IMR-90 (cell line): ENCODE data around the gene ZBTB7B. TPM values are rescaled to one million over a fixed set of nuclear protein-coding genes. Genes with fewer than 3 reads are reported as not detected.
A peak's percentile ranks its signal among the peaks of the same experiment; 100 is the strongest.

Source experiments
- ATAC-seq: fragments of 200-7000 bp; cut with Tn5 transposase; 2 replicates; pipeline ENCODE4 v1.9.1; 2020; ENCODE audit warnings: low read depth, mild to moderate bottlenecking, moderate library complexity
- BruUV-seq: library from RNA; stranded (reverse); fragments of 400-500 nt; replicated peaks from 2 replicates; lab custom pipeline; 2021; lab: Mats Ljungman, UMichigan
- CTCF ChIA-PET: fragments of 300-600 bp; formaldehyde crosslinking; extraction: SDS; loops from one replicate; lab custom pipeline; 2021; ENCODE audit warnings: antibody characterized with exemption; lab: Yijun Ruan, JAX
- POLR2A ChIA-PET: fragments of 300-600 bp; sonication (Branson Sonifier 250); formaldehyde crosslinking; loops from one replicate; lab custom pipeline; 2022; ENCODE audit warnings: antibody characterized with exemption; ENCODE audit not compliant: unreplicated experiment; lab: Charles Lee
- DNase-seq: peaks from one replicate; pipeline ENCODE4 v3.0.0; 2013
- H2AFZ ChIP-seq: replicated peaks from 2 replicates; pipeline ENCODE3; 2013; ENCODE audit warnings: low read length, mild to moderate bottlenecking; ENCODE audit not compliant: poor library complexity
- H2AK5ac ChIP-seq: 2 replicates; pipeline ENCODE4 v1.6.1; 2013; ENCODE audit warnings: low read depth, low read length, inconsistent platforms
- H2AK9ac ChIP-seq: replicated peaks from 2 replicates; pipeline ENCODE3; 2013; ENCODE audit warnings: mild to moderate bottlenecking, low read depth, low read length, moderate library complexity; ENCODE audit not compliant: poor library complexity
- H2BK120ac ChIP-seq: 2 replicates; pipeline ENCODE4 v1.6.1; 2013; ENCODE audit warnings: low read depth, low read length, inconsistent platforms
- H2BK15ac ChIP-seq: 3 replicates; pipeline ENCODE4 v1.6.1; 2013; ENCODE audit warnings: low read depth, low read length, inconsistent platforms
- H2BK20ac ChIP-seq: 2 replicates; pipeline ENCODE4 v1.6.1; 2013; ENCODE audit warnings: low read depth, mild to moderate bottlenecking, inconsistent platforms, low read length, moderate library complexity
- H2BK5ac ChIP-seq: 2 replicates; pipeline ENCODE4 v1.6.1; 2013; ENCODE audit warnings: mild to moderate bottlenecking, low read depth, low read length, inconsistent platforms; ENCODE audit not compliant: poor library complexity, severe bottlenecking
- H3K14ac ChIP-seq: replicated peaks from 2 replicates; pipeline ENCODE4 v1.6.1; 2013; ENCODE audit warnings: low read depth, low read length, inconsistent platforms
- H3K18ac ChIP-seq: 2 replicates; pipeline ENCODE4 v1.6.1; 2013; ENCODE audit warnings: low read depth, low read length, control low read depth
- H3K23ac ChIP-seq: 2 replicates; pipeline ENCODE4 v1.6.1; 2013; ENCODE audit warnings: low read depth, low read length, inconsistent platforms
- H3K27ac ChIP-seq: 2 replicates; pipeline ENCODE4 v1.5.1; 2013; ENCODE audit warnings: mild to moderate bottlenecking, control low read depth, low read length; ENCODE audit not compliant: insufficient read depth
- H3K27me3 ChIP-seq: 2 replicates; pipeline ENCODE4 v1.6.1; 2013; ENCODE audit warnings: low read length; ENCODE audit not compliant: control insufficient read depth, insufficient read depth
- H3K36me3 ChIP-seq: 2 replicates; pipeline ENCODE4 v1.6.1; 2013; ENCODE audit warnings: low read length, mixed read lengths; ENCODE audit not compliant: control insufficient read depth, insufficient read depth
- H3K4ac ChIP-seq: 2 replicates; pipeline ENCODE4 v1.6.1; 2013; ENCODE audit warnings: low read depth, low read length, inconsistent platforms
- H3K4me1 ChIP-seq: 2 replicates; pipeline ENCODE4 v1.6.1; 2013; ENCODE audit warnings: low read length, mixed read lengths; ENCODE audit not compliant: control insufficient read depth, insufficient read depth
- H3K4me2 ChIP-seq: 2 replicates; pipeline ENCODE4 v1.6.1; 2013; ENCODE audit warnings: low read depth, mild to moderate bottlenecking, control low read depth, low read length, moderate library complexity
- H3K4me3 ChIP-seq: 2 replicates; pipeline ENCODE4 v1.5.1; 2013; ENCODE audit warnings: low read depth, mild to moderate bottlenecking, control low read depth, low read length, moderate library complexity; ENCODE audit not compliant: insufficient read depth
- H3K56ac ChIP-seq: 2 replicates; pipeline ENCODE4 v1.6.1; 2013; ENCODE audit warnings: low read length, inconsistent platforms; ENCODE audit not compliant: insufficient read depth; ENCODE audit errors: extremely low read depth
- H3K79me1 ChIP-seq, 2 experiments: 2 replicates each; pipeline ENCODE4 v1.6.1; 2013; ENCODE audit warnings: low read length in 2 of 2, inconsistent platforms in 1 of 2, low read depth in 1 of 2
- H3K9ac ChIP-seq: 2 replicates; pipeline ENCODE4 v1.6.1; 2013; ENCODE audit warnings: low read depth, low read length, control low read depth
- H3K9me1 ChIP-seq: 2 replicates; pipeline ENCODE4 v1.6.1; 2013; ENCODE audit warnings: low read length, inconsistent platforms; ENCODE audit not compliant: insufficient read depth
- H3K9me3 ChIP-seq: 2 replicates; pipeline ENCODE4 v1.6.1; 2013; ENCODE audit warnings: low read length; ENCODE audit not compliant: control insufficient read depth, insufficient read depth
- H4K20me1 ChIP-seq: 2 replicates; pipeline ENCODE4 v1.6.1; 2013; ENCODE audit warnings: low read length, inconsistent platforms; ENCODE audit not compliant: insufficient read depth
- H4K5ac ChIP-seq: 2 replicates; pipeline ENCODE4 v1.6.1; 2013; ENCODE audit warnings: mild to moderate bottlenecking, low read depth, low read length, control low read depth
- H4K8ac ChIP-seq, 2 experiments: 2 replicates each; pipeline ENCODE4 v1.6.1; 2013; ENCODE audit warnings: low read depth in 2 of 2, low read length in 2 of 2, control low read depth in 1 of 2, inconsistent platforms in 1 of 2
- H4K91ac ChIP-seq: 2 replicates; pipeline ENCODE4 v1.6.1; 2013; ENCODE audit warnings: low read depth, low read length, inconsistent platforms; ENCODE audit not compliant: insufficient read depth
- BHLHE40 ChIP-seq: fragments of 150-350 bp; IDR thresholded peaks from 2 replicates; pipeline ENCODE4 v1.6.1; 2016; ENCODE audit warnings: mild to moderate bottlenecking, low read depth, low read length
- CEBPB ChIP-seq: IDR thresholded peaks from 2 replicates; pipeline ENCODE4 v1.6.1; 2012; ENCODE audit warnings: low read depth, low read length, improper control_type of control experiment
- FOS ChIP-seq: fragments of 150-350 bp; IDR thresholded peaks from 2 replicates; pipeline ENCODE4 v1.6.1; 2016; ENCODE audit warnings: low read depth, low read length
- MAFK ChIP-seq: IDR thresholded peaks from 2 replicates; pipeline ENCODE4 v1.6.1; 2012; ENCODE audit warnings: low read depth, low read length, improper control_type of control experiment
- MAZ ChIP-seq: IDR thresholded peaks from 2 replicates; pipeline ENCODE4 v1.6.1; 2012; ENCODE audit warnings: low read depth, mild to moderate bottlenecking, low read length, improper control_type of control experiment, moderate library complexity, borderline replicate concordance
- MXI1 ChIP-seq: IDR thresholded peaks from 2 replicates; pipeline ENCODE4 v1.6.1; 2012; ENCODE audit warnings: low read depth, mild to moderate bottlenecking, low read length, moderate library complexity, borderline replicate concordance
- POLR2A ChIP-seq: IDR thresholded peaks from 2 replicates; pipeline ENCODE4 v1.6.1; 2012; ENCODE audit warnings: mild to moderate bottlenecking, low read depth, low read length
- RAD21 ChIP-seq: IDR thresholded peaks from 2 replicates; pipeline ENCODE4 v1.6.1; 2012; ENCODE audit warnings: low read length, improper control_type of control experiment
- RCOR1 ChIP-seq: IDR thresholded peaks from 2 replicates; pipeline ENCODE4 v1.6.1; 2012; ENCODE audit warnings: mild to moderate bottlenecking, low read length, improper control_type of control experiment; ENCODE audit not compliant: insufficient replicate concordance
- RFX5 ChIP-seq: IDR thresholded peaks from 2 replicates; pipeline ENCODE4 v1.8.0; 2012; ENCODE audit warnings: low read depth, mild to moderate bottlenecking, low read length, moderate library complexity
- SMC3 ChIP-seq: fragments of 150-350 bp; IDR thresholded peaks from 2 replicates; pipeline ENCODE4 v1.6.1; 2016; ENCODE audit warnings: low read depth, mild to moderate bottlenecking, antibody characterized with exemption, low read length, moderate library complexity
- WGBS, 2 experiments: methylation state at CpG; one replicate each; pipeline versions ENCODE4 v1.1.5 to v1.1.7; 2013; ENCODE audit warnings: missing lambda C conversion rate in 2 of 2; ENCODE audit not compliant: insufficient read length in 1 of 2; ENCODE audit errors: extremely low coverage in 2 of 2; 5-methylcytosine and 5-hydroxymethylcytosine counted together
- dilution Hi-C: fragments of 300-500 bp; cut with HindIII; formaldehyde crosslinking; loops from one replicate; pipeline ENCODE4 v1.14.3; 2018; ENCODE audit warnings: low sequenced_read_pairs; ENCODE audit not compliant: unreplicated experiment
- in situ Hi-C: fragments of 300-500 bp; cut with MboI; formaldehyde crosslinking; loops from 3 replicates; pipeline ENCODE4 v1.14.3; 2019; ENCODE audit warnings: low sequenced_read_pairs, inconsistent platforms, mixed read lengths
- intact Hi-C: fragments of 100-400 bp; cut with micrococcal nuclease; formaldehyde crosslinking; loops from 2 replicates; pipeline ENCODE4 v1.10.0; 2022
- polyA plus RNA-seq, 3 experiments: library from polyadenylated mRNA; depleted of rRNA; stranded (reverse); fragments of >200 nt; gene quantifications; 2 replicates each; pipeline ENCODE4 v1.2.3, GENCODE V29; 2012; ENCODE audit warnings: low replicate concordance in 1 of 3
- total RNA-seq: library from RNA; depleted of rRNA; stranded (reverse); fragments of >200 nt; gene quantifications from 2 replicates; pipeline ENCODE4 v1.2.3, GENCODE V29; 2012

The ZBTB7B gene
- total and polyA plus RNA-seq, 2 of the 4 experiments (the other 2 are of a cell fraction) = 7.7 to 17.4 TPM

- H2BK15ac ChIP-seq = peak overlapping the region; percentile 20; the same call in 1 of the 3 replicates
- H3K18ac ChIP-seq = no peak overlapping the region
- dilution Hi-C loops = no loop called here
- peaks cover 0 to 15% of the 10 kb centered on the region in 2 experiments; a peak in 2 of 4 replicates for H3K79me1 ChIP-seq
- H3K9ac ChIP-seq = peak overlapping the region; percentile 58; the same call in 1 of the 2 replicates
- 11% methylated on average over 5 of the region's 10 CpGs; no CpG with 5 or more reads in 1 of the 2 experiments for WGBS, 2 experiments
- peak overlapping the region; percentile 35; the same call in 1 of the 2 replicates for H3K56ac ChIP-seq
- H3K9me1 ChIP-seq = peaks cover 9% of the 10 kb centered on the region; the same call in 1 of the 2 replicates
- intact Hi-C loops = loop anchor here (5.0 kb wide), 1 partner anchor 48 kb away; the partner anchor contains the start of gene ZBTB7B
- H4K91ac ChIP-seq = peak overlapping the region; percentile 51; the same call in 1 of the 2 replicates
- peak; percentile 69 for DNase-seq
- H2BK20ac ChIP-seq = no peak overlapping the region
- H2AFZ ChIP-seq = peak overlapping the region; percentile 99
- H3K4me3 ChIP-seq = peak overlapping the region; percentile 75; the same call in 1 of the 2 replicates
- in situ Hi-C loops = loop anchor here (10.0 kb wide), 1 partner anchor 95 kb away; the partner anchor contains the start of gene PBXIP1
- 0 out of 2 replicates have a peak overlapping the region, but pooled peaks have one; percentile 3 for H2BK120ac ChIP-seq
- H3K9me3 ChIP-seq = no peaks in the 10 kb centered on the region
- H2AK5ac ChIP-seq = peak overlapping the region; percentile 16
- peak overlapping the region; percentile 32 to 80; a peak in 3 of 4 replicates for H4K8ac ChIP-seq
- peak overlapping the region; percentile 55 for H3K4ac ChIP-seq
- no peaks in the 10 kb centered on the region for H3K36me3 ChIP-seq
- BruUV-seq = no TSS peak
- H3K14ac ChIP-seq = peak overlapping the region; percentile 69; the same call in 1 of the 2 replicates
- H2AK9ac ChIP-seq = peak overlapping the region; percentile 69
- no peaks in the 10 kb centered on the region for H3K27me3 ChIP-seq
- H4K20me1 ChIP-seq = no peaks in the 10 kb centered on the region; the same call in 1 of the 2 replicates
- ChIA-PET CTCF (interaction anchor here (0.9 to 2.3 kb wide), 3 partner anchors 12 to 35 kb away, joined by 3 to 6 read pairs (median 4); no protein-coding TSS in a partner anchor), POLR2A (no interaction called here)
- no peak for TF ChIP-seq RCOR1
- TF ChIP-seq MAFK = no peak
- TF ChIP-seq FOS = no peak
- no peak for TF ChIP-seq RFX5
- TF ChIP-seq POLR2A = no peak
- no peak for TF ChIP-seq CEBPB
- no peak for TF ChIP-seq RAD21
- TF ChIP-seq MXI1 = no peak
- TF ChIP-seq SMC3 = no peak
- no peak for TF ChIP-seq BHLHE40
- TF ChIP-seq MAZ = no peak
- no peak for ATAC-seq
- H4K5ac ChIP-seq = no peak overlapping the region
- H3K4me2 ChIP-seq = peak overlapping the region; percentile 93
- peak overlapping the region; percentile 19 for H3K23ac ChIP-seq
- peak overlapping the region; percentile 31 for H2BK5ac ChIP-seq
- H3K4me1 ChIP-seq = peaks cover 13% of the 10 kb centered on the region
- H3K27ac ChIP-seq = no peak overlapping the region; the same call in 1 of the 2 replicates
These were observed 47.3 kb downstream of the ZBTB7B start for GRCh38 chr1:155049651-155050559.
